IPS DF 6.9 (cell line): ENCODE results near the gene STARD8.
"Not testable (repeated sequence)": the region's sequence is repeated elsewhere in the genome, so short reads cannot be mapped to it uniquely, and the experiment has no call there.

ENCODE experiments used
- DNase-seq: peaks from one replicate; pipeline ENCODE4 v3.0.0-alpha.2; 2013; ENCODE audit warnings: low read depth, low spot score
- H3K27ac ChIP-seq: one replicate; pipeline ENCODE4 v1.5.1; 2013; ENCODE audit warnings: low read length, control low read depth
- H3K27me3 ChIP-seq: 2 replicates; pipeline ENCODE4 v1.6.1; 2013; ENCODE audit warnings: mild to moderate bottlenecking, low read length; ENCODE audit not compliant: control insufficient read depth, insufficient read depth
- H3K36me3 ChIP-seq: 2 replicates; pipeline ENCODE4 v1.6.1; 2013; ENCODE audit warnings: low read length; ENCODE audit not compliant: control insufficient read depth, insufficient read depth
- H3K4me1 ChIP-seq: 2 replicates; pipeline ENCODE4 v1.6.1; 2013; ENCODE audit warnings: low read length; ENCODE audit not compliant: control insufficient read depth, insufficient read depth
- H3K4me3 ChIP-seq: 2 replicates; pipeline ENCODE4 v1.5.1; 2013; ENCODE audit warnings: mild to moderate bottlenecking, low read length
- H3K9me3 ChIP-seq: 2 replicates; pipeline ENCODE4 v1.6.1; 2013; ENCODE audit warnings: low read length, inconsistent platforms; ENCODE audit not compliant: control insufficient read depth, insufficient read depth
- WGBS: extraction: QIAGEN DNeasy Blood & Tissue Kit; methylation state at CpG from one replicate; pipeline ENCODE4 v1.1.7; 2013; ENCODE audit warnings: mixed read lengths, missing lambda C conversion rate; ENCODE audit not compliant: insufficient read length, insufficient coverage; 5-methylcytosine and 5-hydroxymethylcytosine counted together

STARD8 gene, protein sequence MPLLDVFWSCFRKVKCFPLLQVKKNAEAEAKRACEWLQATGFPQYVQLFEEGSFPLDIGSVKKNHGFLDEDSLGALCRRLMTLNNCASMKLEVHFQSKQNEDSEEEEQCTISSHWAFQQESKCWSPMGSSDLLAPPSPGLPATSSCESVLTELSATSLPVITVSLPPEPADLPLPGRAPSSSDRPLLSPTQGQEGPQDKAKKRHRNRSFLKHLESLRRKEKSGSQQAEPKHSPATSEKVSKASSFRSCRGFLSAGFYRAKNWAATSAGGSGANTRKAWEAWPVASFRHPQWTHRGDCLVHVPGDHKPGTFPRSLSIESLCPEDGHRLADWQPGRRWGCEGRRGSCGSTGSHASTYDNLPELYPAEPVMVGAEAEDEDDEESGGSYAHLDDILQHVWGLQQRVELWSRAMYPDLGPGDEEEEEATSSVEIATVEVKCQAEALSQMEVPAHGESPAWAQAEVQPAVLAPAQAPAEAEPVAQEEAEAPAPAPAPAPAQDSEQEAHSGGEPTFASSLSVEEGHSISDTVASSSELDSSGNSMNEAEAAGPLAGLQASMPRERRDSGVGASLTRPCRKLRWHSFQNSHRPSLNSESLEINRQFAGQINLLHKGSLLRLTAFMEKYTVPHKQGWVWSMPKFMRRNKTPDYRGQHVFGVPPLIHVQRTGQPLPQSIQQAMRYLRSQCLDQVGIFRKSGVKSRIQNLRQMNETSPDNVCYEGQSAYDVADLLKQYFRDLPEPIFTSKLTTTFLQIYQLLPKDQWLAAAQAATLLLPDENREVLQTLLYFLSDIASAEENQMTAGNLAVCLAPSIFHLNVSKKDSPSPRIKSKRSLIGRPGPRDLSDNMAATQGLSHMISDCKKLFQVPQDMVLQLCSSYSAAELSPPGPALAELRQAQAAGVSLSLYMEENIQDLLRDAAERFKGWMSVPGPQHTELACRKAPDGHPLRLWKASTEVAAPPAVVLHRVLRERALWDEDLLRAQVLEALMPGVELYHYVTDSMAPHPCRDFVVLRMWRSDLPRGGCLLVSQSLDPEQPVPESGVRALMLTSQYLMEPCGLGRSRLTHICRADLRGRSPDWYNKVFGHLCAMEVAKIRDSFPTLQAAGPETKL

GRCh38 chrX:68647156-68647957, at the start of gene STARD8:
TSS of gene STARD8 (plus strand) at chrX:68647666. CDS start at chrX:68647883, 217 bp downstream.
- Histone ChIP-seq H3K27me3 (no peaks in the 10 kb centered on the region), H3K4me1 (peaks cover 2% of the 10 kb centered on the region), H3K4me3 (peak within 1 kb of the TSS; percentile 1; the same call in 1 of the 2 replicates), H3K9me3 (no peaks in the 10 kb centered on the region), H3K36me3 (no peaks in the 10 kb centered on the region), H3K27ac (no peak within 1 kb of the TSS)
- WGBS: no CpG with 5 or more reads among the region's 40 CpGs
- no peak for DNase-seq

DNA sequence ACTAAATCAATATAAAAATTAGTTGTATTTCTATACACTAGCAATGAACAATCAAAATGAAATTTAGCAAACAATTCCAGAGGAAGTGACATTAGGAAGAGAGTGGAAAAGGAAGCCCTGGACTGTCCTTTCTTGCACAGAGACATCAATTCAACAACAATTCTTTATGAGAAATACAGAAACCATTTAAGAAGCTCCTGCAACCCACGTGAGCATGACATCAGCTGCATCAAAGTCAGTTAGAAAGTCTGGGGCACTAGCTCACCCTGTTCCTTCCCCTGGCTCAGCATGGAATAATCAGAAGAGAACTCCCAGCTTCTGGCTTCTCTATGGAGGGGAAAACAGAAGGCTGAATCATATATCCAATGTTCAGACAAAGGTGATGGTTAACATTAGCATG, 48.6 kb upstream of the STARD8 start:
- Histone ChIP-seq H3K36me3 (no peaks in the 10 kb centered on the region), H3K9me3 (no peaks in the 10 kb centered on the region; the same call in 1 of the 2 replicates), H3K4me3 (no peak overlapping the region), H3K4me1 (no peaks in the 10 kb centered on the region), H3K27me3 (no peaks in the 10 kb centered on the region), H3K27ac (no peak overlapping the region)
- no peak for DNase-seq
- no CpG with 5 or more reads among the region's 1 CpG for WGBS

DNA sequence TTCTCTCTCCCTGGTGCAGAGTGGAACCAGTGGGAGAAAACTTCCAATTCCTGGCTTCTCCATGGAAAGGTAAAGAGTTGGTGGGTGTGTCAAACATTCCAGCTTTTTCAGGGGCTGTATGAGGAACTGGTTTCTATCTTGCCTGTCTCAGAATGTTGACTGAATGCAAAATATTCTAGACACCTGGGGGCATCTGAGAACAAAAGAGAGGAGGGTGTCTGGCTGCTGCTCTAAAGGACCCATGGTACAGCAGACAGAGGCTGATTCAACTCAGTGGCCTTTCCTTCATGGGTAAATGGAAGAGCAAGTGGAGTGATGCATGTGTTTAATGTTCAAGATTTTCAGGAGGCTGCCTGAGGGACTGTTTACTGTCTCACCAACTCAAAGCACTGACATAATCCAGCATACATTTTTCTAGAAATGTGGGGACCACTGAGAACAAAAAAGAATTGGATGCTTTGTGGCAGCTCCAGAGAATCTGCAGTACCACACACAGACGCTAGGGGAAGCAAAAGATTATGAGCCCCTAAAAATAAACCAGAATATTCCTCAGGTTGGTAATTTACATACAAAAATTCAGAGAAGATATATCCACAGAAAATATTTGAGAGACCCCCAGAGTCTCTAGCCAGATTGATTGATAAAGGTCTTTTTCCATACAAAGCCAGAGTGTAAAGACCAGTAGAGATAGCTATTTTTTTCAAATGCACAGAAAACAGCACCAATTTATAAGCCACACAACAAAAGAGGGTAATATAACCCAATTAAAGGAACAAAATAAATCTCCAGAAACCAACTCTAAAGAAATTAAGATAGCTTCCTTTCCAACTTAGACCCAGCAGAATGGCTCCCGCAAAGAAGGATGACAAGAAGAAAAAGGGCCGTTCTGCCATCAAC, 48.0 kb upstream of the STARD8 start:
- Histone ChIP-seq H3K4me1 (no peaks in the 10 kb centered on the region), H3K27me3 (no peaks in the 10 kb centered on the region), H3K4me3 (no peak overlapping the region), H3K36me3 (no peaks in the 10 kb centered on the region), H3K9me3 (no peaks in the 10 kb centered on the region; the same call in 1 of the 2 replicates), H3K27ac (no peak overlapping the region)
- DNase-seq: no peak
- WGBS: no CpG with 5 or more reads among the region's 3 CpGs

DNA sequence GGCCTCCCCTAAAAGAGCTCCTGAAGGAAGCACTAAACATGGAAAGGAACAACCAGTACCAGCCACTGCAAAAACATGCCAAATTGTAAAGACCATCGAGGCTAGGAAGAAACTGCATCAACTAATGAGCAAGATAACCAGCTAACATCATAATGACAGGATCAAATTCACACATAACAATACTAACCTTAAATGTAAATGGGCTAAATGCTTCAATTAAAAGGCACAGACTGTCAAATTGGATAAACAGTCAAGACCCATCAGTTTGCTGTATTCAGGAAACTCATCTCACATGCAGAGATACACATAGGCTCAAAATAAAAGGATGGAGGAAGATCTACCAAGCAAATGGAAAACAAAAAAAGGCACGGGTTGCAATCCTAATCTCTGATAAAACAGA, 43.2 kb upstream of the STARD8 start:
- H3K4me1 ChIP-seq, H3K27me3 ChIP-seq, H3K9me3 ChIP-seq, H3K36me3 ChIP-seq, DNase-seq, H3K27ac ChIP-seq, H3K4me3 ChIP-seq: not testable (repeated sequence)
- no CpG with 5 or more reads among the region's 2 CpGs for WGBS

DNA sequence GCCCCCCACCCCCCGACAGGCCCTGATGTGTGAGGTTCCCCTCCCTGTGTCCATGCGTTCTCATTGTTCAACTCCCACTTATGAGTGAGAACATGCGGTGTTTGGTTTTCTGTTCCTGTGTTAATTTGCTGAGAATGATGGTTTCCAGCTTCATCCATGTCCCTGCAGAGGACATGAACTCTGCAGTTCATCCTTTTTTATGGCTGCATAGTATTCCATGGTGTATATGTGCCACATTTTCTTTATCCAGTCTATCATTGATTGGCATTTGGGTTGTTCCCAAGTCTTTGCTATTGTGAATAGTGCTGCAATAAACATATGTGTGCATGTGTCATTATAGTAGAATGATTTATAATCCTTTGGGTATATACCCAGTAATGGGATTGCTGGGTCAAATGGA, 32.7 kb upstream of the STARD8 start:
- not testable (repeated sequence) for H3K36me3 ChIP-seq

DNA sequence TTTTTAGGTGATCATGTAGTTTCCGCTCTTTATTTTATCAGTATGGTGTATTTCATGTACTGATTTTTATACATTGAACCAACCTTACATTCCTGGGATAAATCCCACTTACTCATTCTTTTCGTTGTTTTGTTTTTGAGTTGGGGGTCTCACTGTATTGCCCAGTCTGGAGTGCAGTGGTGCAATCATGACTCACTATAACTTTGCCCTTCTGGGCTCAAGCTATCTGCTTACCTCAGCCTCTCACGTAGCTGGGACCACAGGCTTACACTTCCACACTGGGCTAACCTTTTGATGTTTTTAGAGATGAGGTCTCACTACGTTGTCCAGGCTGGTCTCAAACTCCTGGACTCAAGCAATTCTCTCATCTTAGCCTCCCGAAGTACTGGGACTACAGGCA, 19.5 kb upstream of the STARD8 start:
- Histone ChIP-seq H3K4me1 (no peaks in the 10 kb centered on the region), H3K9me3 (no peaks in the 10 kb centered on the region), H3K27ac (no peak overlapping the region), H3K27me3 (no peaks in the 10 kb centered on the region), H3K36me3 (no peaks in the 10 kb centered on the region), H3K4me3 (no peak overlapping the region)
- DNase-seq: no peak
- no CpG with 5 or more reads among the region's 5 CpGs for WGBS

More for the DNA sequence above, 32.7 kb upstream of the STARD8 start:
- H3K9me3 ChIP-seq, H3K27ac ChIP-seq, H3K4me1 ChIP-seq, H3K4me3 ChIP-seq, DNase-seq, H3K27me3 ChIP-seq: not testable (repeated sequence)
- no CpG with 5 or more reads among the region's 3 CpGs for WGBS

GRCh38 chrX:68629936-68630335, 17.5 kb upstream of the STARD8 start:
- not testable (repeated sequence) for H3K27me3 ChIP-seq, H3K27ac ChIP-seq, H3K4me3 ChIP-seq, H3K36me3 ChIP-seq, H3K4me1 ChIP-seq, H3K9me3 ChIP-seq, DNase-seq
- WGBS: no CpG with 5 or more reads among the region's 7 CpGs

DNA sequence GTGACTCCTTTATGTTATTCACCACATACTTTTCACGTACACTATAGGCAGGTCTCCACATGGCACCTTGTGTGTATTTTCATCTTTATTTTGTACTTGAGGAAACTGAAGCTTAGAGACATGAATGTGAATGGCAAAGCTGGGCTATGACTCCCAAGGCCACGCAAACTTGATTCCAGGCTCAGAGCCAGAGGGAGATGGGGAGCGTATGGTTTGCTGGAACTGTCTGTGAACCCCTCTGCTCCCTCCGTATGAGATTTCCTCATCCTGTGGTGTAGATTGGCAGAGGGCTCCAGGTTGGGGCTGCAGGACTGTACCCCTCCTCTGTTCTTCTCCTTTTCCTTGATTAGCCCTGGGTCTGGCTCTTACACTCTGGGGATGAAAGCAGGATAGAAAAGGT, 16.1 kb upstream of the STARD8 start:
- no peak overlapping the region for H3K4me3 ChIP-seq
- H3K27me3 ChIP-seq: no peaks in the 10 kb centered on the region
- no peaks in the 10 kb centered on the region for H3K4me1 ChIP-seq
- H3K27ac ChIP-seq: no peak overlapping the region
- DNase-seq: no peak
- H3K9me3 ChIP-seq: no peaks in the 10 kb centered on the region
- no peaks in the 10 kb centered on the region for H3K36me3 ChIP-seq
- WGBS: no CpG with 5 or more reads among the region's 4 CpGs

- DNase-seq: no peak
- Histone ChIP-seq H3K36me3 (no peaks in the 10 kb centered on the region), H3K27ac (no peak overlapping the region), H3K4me1 (no peaks in the 10 kb centered on the region), H3K9me3 (no peaks in the 10 kb centered on the region), H3K27me3 (no peaks in the 10 kb centered on the region), H3K4me3 (no peak overlapping the region)
- no CpG with 5 or more reads among the region's 2 CpGs for WGBS
These were observed 15.0 kb upstream of the STARD8 start for GRCh38 chrX:68632491-68632890.
